Endothelial cell of umbilical vein (primary cell): ENCODE data around the gene RBMS1. TPM values are rescaled to one million over a fixed set of nuclear protein-coding genes. Genes with fewer than 3 reads are reported as not detected.

Source experiments
- BruUV-seq: library from RNA; stranded (reverse); fragments of 400-500 nt; replicated peaks from 2 replicates; lab custom pipeline; 2021; lab: Mats Ljungman, UMichigan
- CTCF ChIA-PET: fragments of 300-600, 350-600 bp; sonication (Branson Sonifier 250); formaldehyde crosslinking; loops from one replicate; lab custom pipeline; 2021; ENCODE audit warnings: antibody characterized with exemption, inconsistent platforms; lab: Charles Lee
- POLR2A ChIA-PET: fragments of 300-600, 350-600 bp; sonication (Branson Sonifier 250); formaldehyde crosslinking; loops from one replicate; lab custom pipeline; 2021; ENCODE audit warnings: antibody characterized with exemption, inconsistent platforms; lab: Charles Lee
- DNase-seq: peaks from one replicate; pipeline ENCODE4 v3.0.0-alpha.2; 2011; ENCODE audit warnings: low read depth, low spot score
- FAIRE-seq: peaks from 2 replicates; lab custom pipeline; 2011; peaks lifted over from hg19 to GRCh38; lab: Jason Lieb, UNC
- H2AFZ ChIP-seq: 2 replicates; pipeline ENCODE4 v1.6.0; 2012; ENCODE audit warnings: low read depth, low read length, control low read depth, inconsistent platforms
- H3K27ac ChIP-seq: 2 replicates; pipeline ENCODE4 v1.5.1; 2011; ENCODE audit warnings: low read depth, mild to moderate bottlenecking, control low read depth, low read length, moderate library complexity; ENCODE audit not compliant: insufficient read depth
- H3K27me3 ChIP-seq, 2 experiments: 2 replicates each; pipeline versions ENCODE4 v1.6.0 to v1.6.1; 2011; ENCODE audit warnings: low read length in 2 of 2, mixed read lengths in 1 of 2; ENCODE audit not compliant: control insufficient read depth in 2 of 2, insufficient read depth in 2 of 2
- H3K36me3 ChIP-seq, 2 experiments: 2 replicates in 1 of 2; 3 replicates in 1 of 2; pipeline ENCODE4 v1.5.1; 2011; ENCODE audit warnings: low read length in 2 of 2, mild to moderate bottlenecking in 1 of 2, moderate library complexity in 1 of 2; ENCODE audit not compliant: control insufficient read depth in 2 of 2, insufficient read depth in 2 of 2; ENCODE audit errors: extremely low read depth in 1 of 2
- H3K4me1 ChIP-seq: 3 replicates; pipeline ENCODE4 v1.5.1; 2011; ENCODE audit warnings: mild to moderate bottlenecking, low read length; ENCODE audit not compliant: control insufficient read depth, insufficient read depth; ENCODE audit errors: extremely low read depth
- H3K4me2 ChIP-seq: 2 replicates; pipeline ENCODE4 v1.6.1; 2011; ENCODE audit warnings: low read length, control low read depth, mixed read lengths; ENCODE audit not compliant: insufficient read depth
- H3K4me3 ChIP-seq, 3 experiments: fragments of 200-600 bp in 1 of 3; sonication (generic), shearing (Covaris generic) in 1 of 3; replicated peaks in 1 of 3; 2 replicates each; pipeline ENCODE4 v1.5.1; 2011 to 2016; ENCODE audit warnings: control low read depth in 3 of 3, low read length in 3 of 3, mild to moderate bottlenecking in 2 of 3, inconsistent platforms in 1 of 3, low read depth in 1 of 3, moderate library complexity in 1 of 3; ENCODE audit not compliant: insufficient read depth in 1 of 3
- H3K79me2 ChIP-seq: 2 replicates; pipeline ENCODE4 v1.6.0; 2012; ENCODE audit warnings: low read length, inconsistent platforms; ENCODE audit not compliant: control insufficient read depth, insufficient read depth
- H3K9ac ChIP-seq: replicated peaks from 2 replicates; pipeline ENCODE3; 2011; ENCODE audit warnings: low read length, control low read depth; ENCODE audit not compliant: insufficient read depth; ENCODE audit errors: extremely low read depth
- H3K9me1 ChIP-seq: replicated peaks from 3 replicates; pipeline ENCODE4 v1.6.0; 2011; ENCODE audit warnings: mild to moderate bottlenecking, low read length; ENCODE audit not compliant: control insufficient read depth, insufficient read depth; ENCODE audit errors: extremely low read depth
- H3K9me3 ChIP-seq: replicated peaks from 2 replicates; pipeline ENCODE4 v1.5.1; 2012; ENCODE audit warnings: low read length, inconsistent platforms; ENCODE audit not compliant: control insufficient read depth, insufficient read depth
- H4K20me1 ChIP-seq: replicated peaks from 2 replicates; pipeline ENCODE3; 2011; ENCODE audit warnings: mild to moderate bottlenecking, low read length; ENCODE audit not compliant: control insufficient read depth, insufficient read depth; ENCODE audit errors: extremely low read depth
- EZH2 ChIP-seq: IDR thresholded peaks from 2 replicates; pipeline ENCODE4 v1.6.1; 2012; ENCODE audit warnings: borderline replicate concordance, low read depth, mild to moderate bottlenecking, moderate library complexity, low read length, inconsistent platforms; ENCODE audit not compliant: severe bottlenecking
- FOS ChIP-seq: IDR thresholded peaks from 2 replicates; pipeline ENCODE4 v1.6.1; 2011; ENCODE audit warnings: mild to moderate bottlenecking, low read length, moderate library complexity, borderline replicate concordance; ENCODE audit not compliant: insufficient read depth
- MAX ChIP-seq: IDR thresholded peaks from 2 replicates; pipeline ENCODE4 v1.6.1; 2011; ENCODE audit not compliant: insufficient read depth, insufficient read length
- POLR2AphosphoS5 ChIP-seq: IDR thresholded peaks from 2 replicates; pipeline ENCODE4 v1.6.1; 2012; ENCODE audit warnings: low read depth, mild to moderate bottlenecking, control low read depth, low read length, moderate library complexity; ENCODE audit not compliant: insufficient read depth
- dilution Hi-C: fragments of 300-500 bp; cut with MboI; formaldehyde crosslinking; loops from one replicate; pipeline ENCODE4 v1.15.0; 2019; ENCODE audit warnings: low sequenced_read_pairs; ENCODE audit not compliant: extremely low pct_ligation_motif_present
- intact Hi-C: fragments of 100-400 bp; cut with micrococcal nuclease; formaldehyde crosslinking; loops from one replicate; pipeline ENCODE4 v1.10.0; 2022
- polyA plus RNA-seq, 4 experiments: library from polyadenylated mRNA; depleted of rRNA in 3 of 4; stranded (reverse) in 3 of 4; unstranded in 1 of 4; fragments of >200 nt; gene quantifications; 2 replicates each; pipeline versions ENCODE4 v1.2.1 to v1.2.3, GENCODE V29; 2011 to 2012; ENCODE audit warnings: missing spikeins in 1 of 4
- total RNA-seq: library from RNA; stranded (reverse); gene quantifications from 2 replicates; pipeline ENCODE4 v1.2.3, GENCODE V29; 2021
- TF ChIP-seq, protein P1 (sequence below), 2 donors: IDR thresholded peaks; 1 replicate in 1 of 2; 2 replicates in 1 of 2; pipeline ENCODE4 v1.5.1; 2011; ENCODE audit warnings: low read length in 2 of 2, mild to moderate bottlenecking in 2 of 2, moderate library complexity in 2 of 2, control low read depth in 1 of 2, inconsistent platforms in 1 of 2, low read depth in 1 of 2; ENCODE audit not compliant: insufficient read depth in 1 of 2; ENCODE audit errors: extremely low read depth in 1 of 2

Gene RBMS1
- total and polyA plus RNA-seq, 2 donors (not counting 3 experiments of a cell fraction or from before 2014, with no cell fraction given): 60.0 to 93.3 TPM

GRCh38 chr2:160507046-160507407 lies 13.4 kb upstream of the RBMS1 start:
- no peak overlapping the region for H3K27ac ChIP-seq
- CTCF ChIA-PET: no interaction called here
- no peak overlapping the region for H3K4me3 ChIP-seq
- H3K4me2 ChIP-seq: no peak overlapping the region
- DNase-seq: no peak
- dilution Hi-C loops: no loop called here
- H3K9me3 ChIP-seq: no peaks in the 10 kb centered on the region
- no peak for TF ChIP-seq POLR2AphosphoS5
- TF ChIP-seq, protein P1, sequence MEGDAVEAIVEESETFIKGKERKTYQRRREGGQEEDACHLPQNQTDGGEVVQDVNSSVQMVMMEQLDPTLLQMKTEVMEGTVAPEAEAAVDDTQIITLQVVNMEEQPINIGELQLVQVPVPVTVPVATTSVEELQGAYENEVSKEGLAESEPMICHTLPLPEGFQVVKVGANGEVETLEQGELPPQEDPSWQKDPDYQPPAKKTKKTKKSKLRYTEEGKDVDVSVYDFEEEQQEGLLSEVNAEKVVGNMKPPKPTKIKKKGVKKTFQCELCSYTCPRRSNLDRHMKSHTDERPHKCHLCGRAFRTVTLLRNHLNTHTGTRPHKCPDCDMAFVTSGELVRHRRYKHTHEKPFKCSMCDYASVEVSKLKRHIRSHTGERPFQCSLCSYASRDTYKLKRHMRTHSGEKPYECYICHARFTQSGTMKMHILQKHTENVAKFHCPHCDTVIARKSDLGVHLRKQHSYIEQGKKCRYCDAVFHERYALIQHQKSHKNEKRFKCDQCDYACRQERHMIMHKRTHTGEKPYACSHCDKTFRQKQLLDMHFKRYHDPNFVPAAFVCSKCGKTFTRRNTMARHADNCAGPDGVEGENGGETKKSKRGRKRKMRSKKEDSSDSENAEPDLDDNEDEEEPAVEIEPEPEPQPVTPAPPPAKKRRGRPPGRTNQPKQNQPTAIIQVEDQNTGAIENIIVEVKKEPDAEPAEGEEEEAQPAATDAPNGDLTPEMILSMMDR (IDR thresholded peaks at IDR 0.05; ENCODE audit: extremely low read depth in 1 of 2, insufficient read depth in 1 of 2, low read depth in 1 of 2, low read length in 2 of 2): no peak
- TF ChIP-seq MAX: no peak
- no peak for TF ChIP-seq FOS
- TF ChIP-seq EZH2: no peak
- no peaks in the 10 kb centered on the region for H3K4me1 ChIP-seq
- no TSS peak for BruUV-seq
- H3K36me3 ChIP-seq: no peaks in the 10 kb centered on the region
- no peaks in the 10 kb centered on the region for H3K9me1 ChIP-seq
- H4K20me1 ChIP-seq: no peaks in the 10 kb centered on the region
- H2AFZ ChIP-seq: no peak overlapping the region
- H3K27me3 ChIP-seq: no peaks in the 10 kb centered on the region
- no peak for FAIRE-seq
- POLR2A ChIA-PET: no interaction called here
- no peak overlapping the region for H3K9ac ChIP-seq
- intact Hi-C loops: no loop called here
- no peaks in the 10 kb centered on the region for H3K79me2 ChIP-seq
